DMS79 treated with DMSO at 0.1 percent for 48 hours (cell line): ENCODE data around the gene GNAZ.
A peak's percentile ranks its signal among the peaks of the same experiment; 100 is the strongest.
"Not testable (repeated sequence)": the region's sequence is repeated elsewhere in the genome, so short reads cannot be mapped to it uniquely, and the experiment has no call there.

ENCODE experiments used
- DNase-seq: peaks from one replicate; lab custom pipeline; 2025; lab: John Stamatoyannopoulos, UW

Gene GNAZ

GRCh38 chr22:23133922-23134321, 63.6 kb downstream of the GNAZ start:
- DNase-seq: no peak

GRCh38 chr22:23136991-23137390, 66.7 kb downstream of the GNAZ start:
- DNase-seq: not testable (repeated sequence)

- no peak for DNase-seq
Observed at GRCh38 chr22:23137468-23137867, 67.1 kb downstream of the GNAZ start.

GRCh38 chr22:23137905-23138561, 67.7 kb downstream of the GNAZ start:
- no peak for DNase-seq

- DNase-seq: peak; percentile 23
Observed at GRCh38 chr22:23138584-23139435, 68.5 kb downstream of the GNAZ start.

- no peak for DNase-seq
Observed at GRCh38 chr22:23140385-23140784, 70.1 kb downstream of the GNAZ start.

GRCh38 chr22:23142546-23143105, 72.3 kb downstream of the GNAZ start:
- no peak for DNase-seq

GRCh38 chr22:23143119-23143518, 72.8 kb downstream of the GNAZ start:
- no peak for DNase-seq

- no peak for DNase-seq
Observed at GRCh38 chr22:23144432-23144831, 74.1 kb downstream of the GNAZ start.

GRCh38 chr22:23144932-23145877, 74.9 kb downstream of the GNAZ start, which contains the start of gene RAB36:
Gene RAB36 (plus strand): TSS chr22:23145477. CDS start chr22:23146617, 1,140 bp downstream.
- DNase-seq: peak; percentile 91

GRCh38 chr22:23145878-23146470, 75.7 kb downstream of the GNAZ start:
- no peak for DNase-seq

- DNase-seq: no peak
Observed at GRCh38 chr22:23146478-23147205, 76.3 kb downstream of the GNAZ start.

- peak; percentile 40 for DNase-seq
Observed at GRCh38 chr22:23147617-23148387, 77.5 kb downstream of the GNAZ start.

GRCh38 chr22:23149743-23150238, 79.5 kb downstream of the GNAZ start:
- peak; percentile 59 for DNase-seq

- DNase-seq: no peak
Observed at GRCh38 chr22:23150762-23151161, 80.4 kb downstream of the GNAZ start.

- no peak for DNase-seq
Observed at GRCh38 chr22:23151827-23152226, 81.5 kb downstream of the GNAZ start.

- no peak for DNase-seq
Observed at GRCh38 chr22:23152238-23153114, 82.2 kb downstream of the GNAZ start.

GRCh38 chr22:23153994-23154393, 83.7 kb downstream of the GNAZ start:
- DNase-seq: no peak

GRCh38 chr22:23154461-23154860, 84.1 kb downstream of the GNAZ start:
- no peak for DNase-seq
